Measurements from ENCODE around the gene HEPHL1.

- no peak for TF ChIP-seq CTCF (IDR thresholded peaks at IDR 0.05)
- no peak for TF ChIP-seq ZFX (IDR thresholded peaks at IDR 0.05; ENCODE audit: borderline replicate concordance)
Observed at GRCh38 chr11:93988912-93989311, 32.2 kb upstream of the HEPHL1 start.
